22Rv1 (cell line): Measurements from ENCODE around the gene PSMG3.

Experiments
- H3K27ac ChIP-seq: fragments of 450-650 bp; 2 replicates; pipeline ENCODE4 v1.5.1; 2017
- ZFX ChIP-seq: fragments of 450-650 bp; IDR thresholded peaks from 2 replicates; pipeline ENCODE4 v1.6.1; 2017; ENCODE audit warnings: antibody characterized with exemption, borderline replicate concordance
- TF ChIP-seq, protein P1 (sequence below): fragments of 450-650 bp; IDR thresholded peaks from 2 replicates; pipeline ENCODE4 v1.5.1; 2017; ENCODE audit warnings: mild to moderate bottlenecking

PSMG3 gene

DNA sequence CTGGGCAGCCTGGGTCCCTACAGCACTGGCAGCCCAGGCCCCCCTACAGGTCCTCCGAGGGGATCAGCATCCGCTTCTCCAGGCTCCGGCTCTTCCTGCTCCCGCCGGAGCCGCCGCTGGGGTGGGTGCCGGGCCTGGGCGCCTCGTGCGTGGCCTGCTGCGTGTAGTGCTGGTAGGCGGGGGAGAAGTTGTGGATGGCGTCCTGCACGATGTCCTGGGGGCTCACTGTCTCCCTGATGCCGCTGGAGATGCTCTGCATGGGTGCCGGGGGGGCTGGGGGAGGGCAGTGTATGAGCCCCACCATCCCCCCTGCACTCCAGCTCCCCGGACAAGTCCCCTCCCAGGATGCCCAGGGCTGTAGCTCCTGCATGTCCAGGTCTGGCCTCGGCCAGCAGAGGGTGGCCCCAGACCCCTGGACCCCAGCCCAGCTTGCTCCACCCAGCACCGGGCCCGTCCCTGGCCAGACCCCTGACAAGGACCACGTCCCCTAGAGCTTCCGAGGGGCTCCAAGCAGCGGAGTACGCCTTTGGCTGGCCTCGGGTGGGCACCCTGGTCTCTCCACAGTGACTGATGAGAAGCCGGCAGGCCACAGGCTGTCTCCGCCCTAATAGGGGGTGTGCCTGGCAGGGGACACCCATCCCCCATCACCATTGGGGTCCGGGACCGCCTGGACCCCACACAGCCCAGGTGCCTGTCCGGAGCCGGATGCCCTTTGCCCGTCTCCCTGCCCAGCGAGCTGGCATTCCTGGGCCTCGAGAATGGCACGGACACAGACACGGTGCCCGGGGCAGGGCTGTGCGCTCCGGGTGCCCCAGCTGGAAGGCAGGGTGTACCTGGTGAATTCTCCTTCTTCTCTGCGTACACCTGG lies 22.7 kb downstream of the PSMG3 start:
- H3K27ac ChIP-seq: no peak overlapping the region
- no peak for TF ChIP-seq ZFX
- TF ChIP-seq, protein P1, sequence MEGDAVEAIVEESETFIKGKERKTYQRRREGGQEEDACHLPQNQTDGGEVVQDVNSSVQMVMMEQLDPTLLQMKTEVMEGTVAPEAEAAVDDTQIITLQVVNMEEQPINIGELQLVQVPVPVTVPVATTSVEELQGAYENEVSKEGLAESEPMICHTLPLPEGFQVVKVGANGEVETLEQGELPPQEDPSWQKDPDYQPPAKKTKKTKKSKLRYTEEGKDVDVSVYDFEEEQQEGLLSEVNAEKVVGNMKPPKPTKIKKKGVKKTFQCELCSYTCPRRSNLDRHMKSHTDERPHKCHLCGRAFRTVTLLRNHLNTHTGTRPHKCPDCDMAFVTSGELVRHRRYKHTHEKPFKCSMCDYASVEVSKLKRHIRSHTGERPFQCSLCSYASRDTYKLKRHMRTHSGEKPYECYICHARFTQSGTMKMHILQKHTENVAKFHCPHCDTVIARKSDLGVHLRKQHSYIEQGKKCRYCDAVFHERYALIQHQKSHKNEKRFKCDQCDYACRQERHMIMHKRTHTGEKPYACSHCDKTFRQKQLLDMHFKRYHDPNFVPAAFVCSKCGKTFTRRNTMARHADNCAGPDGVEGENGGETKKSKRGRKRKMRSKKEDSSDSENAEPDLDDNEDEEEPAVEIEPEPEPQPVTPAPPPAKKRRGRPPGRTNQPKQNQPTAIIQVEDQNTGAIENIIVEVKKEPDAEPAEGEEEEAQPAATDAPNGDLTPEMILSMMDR: no peak

DNA sequence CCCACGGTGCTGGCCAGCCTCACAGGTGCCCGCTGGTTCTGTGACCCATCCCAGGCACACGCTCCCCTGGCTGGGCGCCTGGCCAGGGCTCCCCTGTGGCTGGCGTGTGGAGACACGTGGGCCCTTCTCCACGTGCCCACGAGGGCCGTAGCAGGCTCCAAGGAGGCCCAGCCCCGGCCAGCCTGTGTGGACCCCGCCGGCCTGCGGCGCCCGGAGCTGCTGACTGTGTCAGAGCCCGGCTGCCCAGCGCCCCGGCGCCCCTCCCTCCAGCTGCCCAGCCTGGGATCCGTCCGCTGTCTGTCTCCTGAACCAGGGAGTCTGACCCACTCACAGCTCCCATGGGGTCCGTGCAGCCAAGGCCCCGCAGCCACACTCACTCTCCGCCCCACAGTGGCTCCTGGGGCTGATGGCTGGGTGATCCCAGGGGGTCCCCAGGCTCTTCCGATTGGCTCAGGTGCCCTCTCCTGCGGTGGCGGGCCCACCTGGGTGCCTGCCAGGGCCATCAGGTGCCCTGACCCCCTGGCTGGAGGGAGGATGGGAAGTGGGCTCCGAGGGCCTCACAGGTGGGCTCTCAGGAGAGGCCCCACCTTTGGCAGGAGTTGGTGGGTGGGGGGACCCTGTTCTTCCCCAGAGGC lies 23.4 kb downstream of the PSMG3 start:
- TF ChIP-seq, protein P1: no peak
- TF ChIP-seq ZFX: no peak
- H3K27ac ChIP-seq: no peak overlapping the region

DNA sequence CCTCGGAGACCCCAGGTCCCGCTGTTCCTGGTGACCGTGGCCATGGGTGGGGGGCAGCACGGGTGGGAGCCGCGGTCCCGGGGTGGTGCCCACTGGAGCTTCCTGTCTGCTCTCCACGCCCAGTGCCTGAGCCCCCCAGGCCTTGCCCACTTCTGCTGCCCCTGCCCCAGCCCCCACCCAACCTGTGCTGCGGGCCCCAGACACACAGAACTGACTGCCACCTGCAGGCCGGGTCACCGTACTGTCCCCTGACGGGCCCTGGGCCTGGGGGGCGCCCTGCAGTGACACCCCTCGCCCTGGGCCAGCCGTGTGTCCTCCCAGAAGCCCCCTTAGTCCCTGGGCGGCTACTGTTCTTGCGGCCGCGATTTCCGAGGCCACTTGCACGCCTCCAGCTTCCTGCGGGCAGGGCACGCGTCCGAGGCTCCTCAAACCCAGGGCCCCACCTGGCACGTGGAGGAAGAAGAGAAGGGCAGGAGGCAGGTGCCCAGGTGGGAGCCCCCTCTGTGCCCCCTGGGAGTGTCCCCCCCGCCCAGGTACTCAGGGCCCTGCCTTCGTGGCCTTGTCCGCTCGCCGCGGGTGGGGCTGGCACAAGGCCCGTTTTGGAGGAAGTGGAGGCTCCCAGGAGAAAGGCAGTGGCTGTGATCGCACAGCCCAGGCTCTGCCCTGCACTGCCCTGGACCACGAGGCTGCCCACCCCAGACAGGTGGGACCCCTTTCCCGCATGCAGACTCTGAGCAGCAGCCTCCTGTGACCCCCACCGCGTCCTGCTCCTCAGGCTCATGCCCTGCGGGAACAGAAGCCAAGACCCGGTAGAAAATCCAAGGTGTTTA lies 24.2 kb downstream of the PSMG3 start:
- TF ChIP-seq, protein P1: peak; percentile 12; the same call in 1 of the 2 replicates
- TF ChIP-seq ZFX: no peak
- no peak overlapping the region for H3K27ac ChIP-seq

DNA sequence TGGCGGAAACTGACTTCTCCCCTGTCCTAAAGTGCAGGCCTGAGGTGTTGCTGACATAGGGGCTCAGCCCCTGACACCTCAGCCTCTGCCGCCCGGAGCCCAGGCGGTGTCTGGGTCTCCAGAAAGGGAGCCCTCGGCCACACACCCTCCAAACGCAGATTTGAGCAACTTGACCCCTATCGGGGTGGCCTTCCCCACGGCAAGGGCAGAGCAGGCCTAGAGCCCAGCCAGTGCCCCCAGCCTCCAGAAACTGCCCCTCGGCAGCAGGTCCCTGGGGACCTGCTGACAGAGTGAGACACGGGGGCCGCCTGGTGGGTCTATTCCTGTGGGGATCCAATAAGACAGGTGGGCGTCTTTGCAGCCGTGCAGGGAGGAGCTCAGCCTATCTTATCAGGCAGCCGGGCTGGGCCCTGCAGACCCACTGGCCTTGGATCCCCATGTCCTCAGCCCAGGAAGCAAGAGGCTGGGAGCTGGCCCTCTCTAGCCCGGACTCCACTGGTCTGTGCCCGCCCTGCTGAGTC lies 24.9 kb downstream of the PSMG3 start:
- TF ChIP-seq, protein P1: no peak
- TF ChIP-seq ZFX: no peak
- H3K27ac ChIP-seq: peak overlapping the region; percentile 46

DNA sequence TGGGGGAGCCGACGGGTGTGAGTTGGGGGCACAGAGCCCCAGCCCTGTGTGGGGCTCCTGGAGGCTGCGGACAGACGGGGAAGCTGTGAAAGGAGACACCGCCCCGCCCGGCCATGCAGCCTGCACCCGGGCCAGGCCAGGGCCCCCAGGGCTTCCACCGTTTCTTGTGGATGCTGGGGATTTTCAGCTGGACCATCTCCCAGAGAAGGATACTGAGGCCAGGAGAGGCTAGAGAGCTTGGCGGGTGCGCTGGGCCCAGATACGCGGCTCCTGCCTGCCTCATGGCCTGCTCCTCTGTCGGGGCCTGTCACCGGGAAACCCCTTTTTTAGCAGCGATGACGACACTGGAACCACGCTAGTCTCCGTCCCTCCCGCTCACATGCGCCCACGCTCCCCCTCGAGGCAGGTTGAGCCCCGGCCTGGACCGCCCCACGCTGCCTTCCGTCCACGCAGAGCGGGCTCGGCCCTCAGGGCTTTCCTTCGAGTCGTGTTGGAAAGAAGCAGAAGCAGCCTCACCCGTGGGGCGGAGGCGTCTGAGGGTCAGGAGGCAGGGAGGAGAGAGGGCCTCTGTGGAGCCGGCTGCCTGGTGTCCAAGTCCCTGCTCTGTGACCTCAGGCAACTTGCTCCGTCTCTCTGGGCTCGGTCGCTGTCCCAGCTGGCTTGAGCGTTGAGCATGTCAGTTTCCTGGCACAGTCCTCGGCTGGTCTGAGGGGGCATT lies 25.5 kb downstream of the PSMG3 start:
- H3K27ac ChIP-seq: peak overlapping the region; percentile 46
- no peak for TF ChIP-seq ZFX

DNA sequence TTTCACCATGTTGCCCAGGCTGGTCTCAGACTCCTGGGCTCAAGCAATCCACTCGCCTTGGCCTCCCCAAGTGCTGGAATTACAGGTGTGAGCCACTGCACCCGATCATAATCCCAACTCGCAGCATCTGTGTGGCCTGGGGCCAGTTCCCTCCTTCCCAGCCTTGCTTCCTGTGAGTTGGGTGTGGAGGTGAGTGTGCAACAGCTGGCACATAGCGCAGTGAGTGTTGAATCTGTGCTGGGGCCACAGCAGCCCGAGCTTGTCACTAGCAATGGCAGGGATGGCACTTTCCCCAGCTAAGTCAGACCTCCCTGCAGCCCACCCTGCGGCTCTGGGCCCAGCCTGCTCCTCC lies 26.0 kb downstream of the PSMG3 start:
- H3K27ac ChIP-seq: peak overlapping the region; percentile 46
- TF ChIP-seq, protein P1: no peak
- no peak for TF ChIP-seq ZFX
